GM18951 (cell line): ENCODE data around the gene MC1R.
"Not testable (repeated sequence)": the region's sequence is repeated elsewhere in the genome, so short reads cannot be mapped to it uniquely, and the experiment has no call there.

Experiments
- POLR2A ChIP-seq: IDR thresholded peaks from 4 replicates; pipeline ENCODE4 v1.6.1; 2011; ENCODE audit warnings: mild to moderate bottlenecking; ENCODE audit not compliant: insufficient read length, insufficient read depth; ENCODE audit errors: extremely low read depth
- in situ Hi-C: fragments of 300-500 bp; cut with MboI; formaldehyde crosslinking; loops from one replicate; pipeline ENCODE4 v1.12.0; 2022; ENCODE audit warnings: low sequenced_read_pairs, mixed read lengths, inconsistent platforms; ENCODE audit not compliant: unreplicated experiment

Gene MC1R

GRCh38 chr16:89923640-89924296 is 5.1 kb downstream of the MC1R start:
- TF ChIP-seq POLR2A: no peak
- in situ Hi-C loops: no loop called here

GRCh38 chr16:89924297-89924924 is 5.7 kb downstream of the MC1R start:
- in situ Hi-C loops: no loop called here
- TF ChIP-seq POLR2A: no peak

GRCh38 chr16:89924925-89925307 is 6.3 kb downstream of the MC1R start:
- in situ Hi-C loops: no loop called here
- TF ChIP-seq POLR2A: no peak

GRCh38 chr16:89925596-89926079 is 7.0 kb downstream of the MC1R start:
- in situ Hi-C loops: no loop called here
- no peak for TF ChIP-seq POLR2A

- TF ChIP-seq POLR2A: no peak
- in situ Hi-C loops: no loop called here
These were observed 12.7 kb downstream of the MC1R start for GRCh38 chr16:89931305-89931896.

- TF ChIP-seq POLR2A: no peak
- in situ Hi-C loops: no loop called here
These were observed 13.3 kb downstream of the MC1R start for GRCh38 chr16:89931964-89932363.

- in situ Hi-C loops: not testable (repeated sequence)
These were observed 15.4 kb downstream of the MC1R start for GRCh38 chr16:89934019-89934418.

- in situ Hi-C loops: no loop called here
- no peak for TF ChIP-seq POLR2A
These were observed 16.2 kb downstream of the MC1R start for GRCh38 chr16:89934611-89935553.

GRCh38 chr16:89935620-89936019 is 17.0 kb downstream of the MC1R start:
- in situ Hi-C loops: not testable (repeated sequence)

- no peak for TF ChIP-seq POLR2A
- in situ Hi-C loops: no loop called here
These were observed 17.4 kb downstream of the MC1R start for GRCh38 chr16:89936034-89936433.

GRCh38 chr16:89936508-89936907 is 17.8 kb downstream of the MC1R start:
- in situ Hi-C loops: no loop called here
- no peak for TF ChIP-seq POLR2A

GRCh38 chr16:89936981-89937380 is 18.3 kb downstream of the MC1R start:
- TF ChIP-seq POLR2A: no peak
- in situ Hi-C loops: no loop called here

GRCh38 chr16:89938175-89938885 is 19.7 kb downstream of the MC1R start:
- in situ Hi-C loops: no loop called here

GRCh38 chr16:89944773-89945172 is 26.1 kb downstream of the MC1R start:
- in situ Hi-C loops: no loop called here
- TF ChIP-seq POLR2A: no peak

More at GRCh38 chr16:89938175-89938885, 19.7 kb downstream of the MC1R start:
- TF ChIP-seq POLR2A: no peak
